Panc1 (cell line): ENCODE data around the gene RRAS. TPM values are rescaled to one million over a fixed set of nuclear protein-coding genes. Genes with fewer than 3 reads are reported as not detected.

Experiments used
- ATAC-seq: fragments of 200-7000 bp; cut with Tn5 transposase; 2 replicates; pipeline ENCODE4 v1.9.1; 2020; ENCODE audit warnings: mild to moderate bottlenecking, moderate library complexity
- BruUV-seq: library from RNA; stranded (reverse); fragments of 400-500 nt; replicated peaks from 2 replicates; lab custom pipeline; 2021; lab: Mats Ljungman, UMichigan
- CTCF ChIA-PET: fragments of 300-600 bp; sonication (Branson Sonifier 250); formaldehyde crosslinking; loops from one replicate; lab custom pipeline; 2022; ENCODE audit warnings: antibody characterized with exemption; lab: Charles Lee
- POLR2A ChIA-PET: fragments of 300-600 bp; sonication (Branson Sonifier 250); formaldehyde crosslinking; loops from one replicate; lab custom pipeline; 2022; ENCODE audit warnings: antibody characterized with exemption; lab: Charles Lee
- DNase-seq: peaks from one replicate; pipeline ENCODE4 v3.0.0-alpha.2; 2010; ENCODE audit warnings: low read depth, low spot score
- H3K27ac ChIP-seq: 2 replicates; pipeline ENCODE4 v1.5.1; 2011; ENCODE audit warnings: mild to moderate bottlenecking, low read length, inconsistent platforms
- H3K27me3 ChIP-seq: fragments of 200-500 bp; sonication (Bioruptor generic); 2 replicates; pipeline ENCODE4 v1.6.0; 2014; ENCODE audit warnings: low read length, inconsistent platforms; ENCODE audit not compliant: control insufficient read depth, insufficient read depth
- H3K36me3 ChIP-seq: fragments of 200-500 bp; sonication (Bioruptor generic); 2 replicates; pipeline ENCODE4 v1.5.1; 2014; ENCODE audit warnings: inconsistent platforms, mild to moderate bottlenecking, low read length, moderate library complexity; ENCODE audit not compliant: control insufficient read depth, insufficient read depth
- H3K4me1 ChIP-seq: 2 replicates; pipeline ENCODE4 v1.5.1; 2011; ENCODE audit warnings: inconsistent platforms, mild to moderate bottlenecking, low read length, moderate library complexity; ENCODE audit not compliant: control insufficient read depth, insufficient read depth
- H3K4me3 ChIP-seq, 2 experiments: 2 replicates each; pipeline ENCODE4 v1.5.1; 2011 to 2012; ENCODE audit warnings: low read depth in 2 of 2, low read length in 2 of 2, mild to moderate bottlenecking in 2 of 2, inconsistent platforms in 1 of 2, moderate library complexity in 1 of 2
- H3K9me3 ChIP-seq: fragments of 200-500 bp; sonication (Bioruptor generic); 2 replicates; pipeline ENCODE4 v1.5.1; 2014; ENCODE audit warnings: low read depth, mild to moderate bottlenecking, inconsistent platforms, low read length, moderate library complexity; ENCODE audit not compliant: control insufficient read depth, insufficient read depth
- POLR2AphosphoS5 ChIP-seq: IDR thresholded peaks from 2 replicates; pipeline ENCODE4 v1.6.1; 2012; ENCODE audit warnings: mild to moderate bottlenecking, low read depth, low read length, moderate library complexity
- REST ChIP-seq, 2 experiments: IDR thresholded peaks; 2 replicates each; pipeline ENCODE4 v1.6.1; 2011 to 2012; ENCODE audit warnings: low read depth in 2 of 2, control low read depth in 1 of 2, low read length in 1 of 2, mild to moderate bottlenecking in 1 of 2, moderate library complexity in 1 of 2; ENCODE audit not compliant: insufficient read depth in 1 of 2
- SIN3A ChIP-seq: IDR thresholded peaks from 2 replicates; pipeline ENCODE4 v1.6.1; 2012; ENCODE audit warnings: low read depth, mild to moderate bottlenecking, low read length, moderate library complexity, borderline replicate concordance; ENCODE audit not compliant: insufficient read depth
- TCF7L2 ChIP-seq: IDR thresholded peaks from 2 replicates; pipeline ENCODE4 v1.6.1; 2011; ENCODE audit warnings: mild to moderate bottlenecking, low read depth, low read length, inconsistent platforms
- in situ Hi-C: cut with HindIII; loops from 2 replicates; pipeline ENCODE4 v1.10.0; 2016; ENCODE audit warnings: low sequenced_read_pairs, low pct_unique_long_range_greater_than_20kb
- intact Hi-C: fragments of 100-400 bp; cut with micrococcal nuclease; formaldehyde crosslinking; loops from one replicate; pipeline ENCODE4 v1.10.0; 2022; ENCODE audit not compliant: unreplicated experiment
- total RNA-seq: library from RNA; stranded (reverse); gene quantifications from one replicate; pipeline ENCODE4 v1.2.1, GENCODE V29; 2021; ENCODE audit not compliant: unreplicated experiment
- TF ChIP-seq, protein P1 (sequence below): fragments of 450-650 bp; IDR thresholded peaks from 2 replicates; pipeline ENCODE4 v1.5.1; 2017; ENCODE audit warnings: mild to moderate bottlenecking

Gene RRAS
- total RNA-seq, 1 experiment from 2014 or later, result 64.4 TPM

GRCh38 chr19:49687566-49688316, 47.8 kb upstream of the RRAS start:
- POLR2A ChIA-PET, result no interaction called here
- intact Hi-C loops, result no loop called here
- H3K36me3 ChIP-seq, result no peaks in the 10 kb centered on the region
- ATAC-seq (no peak), DNase-seq (no peak)
- H3K4me3 ChIP-seq, result no peak overlapping the region
- in situ Hi-C loops, result no loop called here
- H3K4me1 ChIP-seq, result 0 out of 2 replicates have a peak, but pooled peaks cover 2% of the 10 kb centered on the region
- TF ChIP-seq TCF7L2 (no peak), REST (IDR thresholded peaks at IDR 0.05; ENCODE audit: insufficient read depth in 1 of 2, low read depth in 2 of 2, low read length in 1 of 2) (no peak)
- no peaks in the 10 kb centered on the region for H3K27me3 ChIP-seq
- BruUV-seq, result TSS peak; percentile 59
- H3K27ac ChIP-seq, result no peak overlapping the region
- no peaks in the 10 kb centered on the region for H3K9me3 ChIP-seq
- CTCF ChIA-PET, result no interaction called here

DNA sequence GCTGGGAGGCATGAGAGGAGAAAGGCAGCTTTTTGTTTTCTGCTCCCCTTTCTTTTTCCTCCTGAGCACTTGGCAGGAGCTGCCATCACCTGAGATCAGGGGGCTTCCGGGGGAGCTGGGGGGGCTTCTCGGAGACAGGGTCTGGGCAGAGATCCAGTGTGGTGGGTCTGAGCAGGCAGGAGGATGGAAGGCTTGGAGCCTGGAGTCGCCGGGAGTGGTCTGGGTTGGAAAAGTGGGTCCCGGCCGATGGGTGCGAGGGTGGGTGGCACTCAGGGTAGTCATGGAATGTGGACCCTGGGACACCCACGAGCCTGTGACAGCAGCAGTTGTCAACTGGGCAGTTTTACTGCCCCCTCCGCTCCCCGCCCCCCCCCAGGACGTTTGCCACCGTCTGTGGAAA, 47.2 kb upstream of the RRAS start:
- Histone ChIP-seq H3K9me3 (no peaks in the 10 kb centered on the region), H3K27me3 (no peaks in the 10 kb centered on the region), H3K36me3 (peaks cover 4% of the 10 kb centered on the region; the same call in 1 of the 2 replicates), H3K27ac (no peak overlapping the region), H3K4me1 (0 out of 2 replicates have a peak, but pooled peaks cover 2% of the 10 kb centered on the region), H3K4me3 (no peak overlapping the region)
- ChIA-PET CTCF (no interaction called here), POLR2A (no interaction called here)
- intact Hi-C loops (no loop called here), in situ Hi-C loops (no loop called here)
- TF ChIP-seq POLR2AphosphoS5, result no peak
- no peak for TF ChIP-seq REST (IDR thresholded peaks at IDR 0.05; ENCODE audit: insufficient read depth in 1 of 2, low read depth in 2 of 2, low read length in 1 of 2)
- TF ChIP-seq SIN3A, result no peak
- TF ChIP-seq TCF7L2, result no peak
- TF ChIP-seq, protein P1, sequence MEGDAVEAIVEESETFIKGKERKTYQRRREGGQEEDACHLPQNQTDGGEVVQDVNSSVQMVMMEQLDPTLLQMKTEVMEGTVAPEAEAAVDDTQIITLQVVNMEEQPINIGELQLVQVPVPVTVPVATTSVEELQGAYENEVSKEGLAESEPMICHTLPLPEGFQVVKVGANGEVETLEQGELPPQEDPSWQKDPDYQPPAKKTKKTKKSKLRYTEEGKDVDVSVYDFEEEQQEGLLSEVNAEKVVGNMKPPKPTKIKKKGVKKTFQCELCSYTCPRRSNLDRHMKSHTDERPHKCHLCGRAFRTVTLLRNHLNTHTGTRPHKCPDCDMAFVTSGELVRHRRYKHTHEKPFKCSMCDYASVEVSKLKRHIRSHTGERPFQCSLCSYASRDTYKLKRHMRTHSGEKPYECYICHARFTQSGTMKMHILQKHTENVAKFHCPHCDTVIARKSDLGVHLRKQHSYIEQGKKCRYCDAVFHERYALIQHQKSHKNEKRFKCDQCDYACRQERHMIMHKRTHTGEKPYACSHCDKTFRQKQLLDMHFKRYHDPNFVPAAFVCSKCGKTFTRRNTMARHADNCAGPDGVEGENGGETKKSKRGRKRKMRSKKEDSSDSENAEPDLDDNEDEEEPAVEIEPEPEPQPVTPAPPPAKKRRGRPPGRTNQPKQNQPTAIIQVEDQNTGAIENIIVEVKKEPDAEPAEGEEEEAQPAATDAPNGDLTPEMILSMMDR, result no peak
- no peak for ATAC-seq
- no TSS peak for BruUV-seq
- no peak for DNase-seq
